Activated CD4-positive, alpha-beta memory T cell treated with anti-CD3 and anti-CD28 coated beads for 36 hours (primary cell): ENCODE results near the gene IL24. TPM values are rescaled to one million over a fixed set of nuclear protein-coding genes. Genes with fewer than 3 reads are reported as not detected.
"Not testable (repeated sequence)": the region's sequence is repeated elsewhere in the genome, so short reads cannot be mapped to it uniquely, and the experiment has no call there.

ENCODE experiments used
- CTCF ChIA-PET: fragments of 350-600 bp; sonication (Branson Sonifier 250); formaldehyde crosslinking; loops from one replicate; lab custom pipeline; 2021; ENCODE audit warnings: antibody characterized with exemption, inconsistent platforms; lab: Charles Lee
- POLR2A ChIA-PET: fragments of 350-600 bp; sonication (Branson Sonifier 250); formaldehyde crosslinking; loops from one replicate; lab custom pipeline; 2021; ENCODE audit warnings: antibody characterized with exemption; lab: Charles Lee
- DNase-seq: peaks from one replicate; pipeline ENCODE4 v3.0.0-alpha.2; 2020
- H3K27ac Mint-ChIP-seq: one replicate; pipeline ENCODE4 v1.8.0; 2021; ENCODE audit warnings: mixed read lengths
- H3K27me3 Mint-ChIP-seq: one replicate; pipeline ENCODE4 v1.8.0; 2021; ENCODE audit warnings: mixed read lengths
- H3K36me3 Mint-ChIP-seq: one replicate; pipeline ENCODE4 v1.8.0; 2021; ENCODE audit warnings: mixed read lengths
- H3K4me1 Mint-ChIP-seq: one replicate; pipeline ENCODE4 v1.8.0; 2021; ENCODE audit warnings: low read depth, mixed read lengths
- H3K4me3 Mint-ChIP-seq: one replicate; pipeline ENCODE4 v1.8.0; 2021; ENCODE audit warnings: mild to moderate bottlenecking, mixed read lengths
- H3K9me3 Mint-ChIP-seq: one replicate; pipeline ENCODE4 v1.8.0; 2021; ENCODE audit warnings: mixed read lengths
- intact Hi-C: fragments of 100-400 bp; cut with micrococcal nuclease; formaldehyde crosslinking; loops from one replicate; pipeline ENCODE4 v1.15.1; 2023
- total RNA-seq, 2 experiments: library from RNA; stranded (reverse); gene quantifications; one replicate each; pipeline ENCODE4 v1.2.3, GENCODE V29; 2021

IL24 gene
- total RNA-seq, 2 experiments from 2014 or later: 9.8 to 10.0 TPM

DNA sequence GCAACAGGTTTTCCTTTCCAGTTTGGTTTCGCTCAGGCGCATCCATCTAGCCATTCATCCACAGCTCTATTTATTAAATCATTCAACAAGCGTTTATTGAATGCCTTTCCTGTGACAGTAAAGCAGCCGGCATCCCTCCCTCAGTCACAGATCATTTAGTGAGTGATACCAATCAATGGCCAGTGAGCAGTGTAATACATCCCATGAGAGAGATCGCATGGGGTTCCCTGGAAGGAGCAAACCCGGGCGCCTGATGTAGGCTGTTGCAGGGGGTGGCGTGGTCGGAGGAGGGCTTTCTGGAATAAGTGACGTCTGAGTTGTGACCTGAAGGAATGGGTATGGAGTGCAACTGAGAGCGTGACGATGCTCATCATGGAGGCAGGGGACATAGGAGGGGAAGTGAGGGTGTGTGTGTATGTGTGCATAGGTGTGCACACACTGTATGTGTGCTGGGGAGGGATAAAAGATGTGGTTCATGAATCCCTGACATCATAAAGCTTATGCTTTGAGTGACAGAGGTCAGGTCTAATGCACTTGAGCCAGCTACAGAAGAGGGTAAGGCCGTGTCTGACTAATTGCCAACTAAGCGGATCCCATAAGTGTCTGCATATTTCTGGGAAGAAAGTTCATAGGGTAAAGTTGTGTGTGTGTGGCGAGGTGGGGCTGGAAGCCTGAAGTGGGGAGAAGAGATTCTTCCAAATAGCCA lies 17.9 kb downstream of the IL24 start:
- CTCF ChIA-PET: interaction anchor here (0.7 to 12.9 kb wide), 8 partner anchors 10 to 190 kb away, joined by 3 to 201 read pairs (median 70); partner anchors contain the start of gene IL20
- Mint-ChIP-seq H3K36me3 (peaks cover 24% of the 10 kb centered on the region), H3K4me1 (peaks cover 86% of the 10 kb centered on the region), H3K9me3 (no peaks in the 10 kb centered on the region), H3K27me3 (no peaks in the 10 kb centered on the region), H3K27ac (peak overlapping the region; percentile 74), H3K4me3 (no peak overlapping the region)
- DNase-seq: no peak
- intact Hi-C loops: no loop called here
- POLR2A ChIA-PET: interaction anchor here (1.6 kb wide), 1 partner anchor 112 kb away, joined by 4 read pairs; no protein-coding TSS in a partner anchor

DNA sequence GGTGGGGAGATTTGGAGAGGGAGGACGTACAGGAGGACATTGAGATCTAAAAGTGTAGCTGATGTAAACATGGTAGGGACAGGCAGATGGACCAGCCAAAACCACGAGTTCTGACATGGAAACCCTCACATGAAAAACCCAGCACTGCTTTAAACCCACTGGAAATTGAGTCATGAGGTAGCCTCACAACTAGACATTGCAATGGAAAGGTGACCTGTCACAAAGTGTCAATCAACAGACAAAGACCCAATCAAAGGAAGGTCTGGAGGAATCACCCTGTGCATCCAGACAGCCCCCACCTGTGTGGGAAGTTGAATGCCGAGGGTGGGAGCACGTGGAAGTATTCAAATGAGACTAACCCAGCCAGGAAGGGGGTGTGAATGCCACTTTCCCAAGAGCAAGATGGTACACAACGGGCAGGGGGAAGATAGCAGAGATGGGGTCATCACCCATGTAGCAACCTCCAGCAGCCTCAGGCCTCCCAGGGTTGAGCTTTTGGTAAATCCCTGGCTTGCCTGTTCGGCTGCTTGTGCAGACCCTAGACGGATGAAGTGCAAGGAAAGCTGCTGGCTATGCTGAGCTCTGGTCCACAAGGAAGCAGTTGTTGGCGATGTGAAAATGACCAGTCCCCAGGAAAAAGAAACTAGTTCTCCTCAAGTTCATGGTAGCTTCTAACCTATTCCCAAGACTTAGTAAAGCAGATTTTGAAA lies 18.9 kb downstream of the IL24 start:
- POLR2A ChIA-PET: interaction anchor here (1.2 to 1.6 kb wide), 3 partner anchors 8 to 113 kb away, joined by 3 to 4 read pairs (median 4); no protein-coding TSS in a partner anchor
- intact Hi-C loops: no loop called here
- Mint-ChIP-seq H3K27me3 (no peaks in the 10 kb centered on the region), H3K36me3 (peaks cover 32% of the 10 kb centered on the region), H3K4me3 (peak overlapping the region; percentile 47), H3K27ac (peak overlapping the region; percentile 74), H3K4me1 (peaks cover 86% of the 10 kb centered on the region), H3K9me3 (no peaks in the 10 kb centered on the region)
- CTCF ChIA-PET: interaction anchor here (0.7 to 12.9 kb wide), 12 partner anchors 9 to 304 kb away, joined by 3 to 201 read pairs (median 8); partner anchors contain the start of genes EIF2D and IL20
- no peak for DNase-seq

DNA sequence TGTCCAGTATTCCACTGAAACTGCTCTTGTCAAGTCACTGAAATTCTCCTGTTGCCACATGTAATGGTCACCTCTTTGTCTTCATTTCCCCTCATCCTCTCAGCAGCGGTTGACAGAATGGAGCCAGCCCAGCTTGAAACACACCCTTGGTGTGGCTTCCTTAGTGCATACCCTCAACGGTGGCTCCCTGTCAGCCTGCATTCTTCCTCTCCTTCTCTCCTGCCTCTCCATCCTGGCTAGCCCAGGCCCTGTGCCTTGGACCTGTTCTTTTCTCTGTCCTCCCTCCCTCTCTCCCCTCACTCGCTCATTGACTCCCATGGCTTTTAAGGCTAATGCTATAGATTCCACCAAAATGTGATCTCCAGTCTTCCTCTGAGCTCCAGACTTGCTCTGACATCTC lies 20.8 kb downstream of the IL24 start:
- intact Hi-C loops: no loop called here
- POLR2A ChIA-PET: interaction anchor here (0.6 to 1.4 kb wide), 3 partner anchors 12 to 21 kb away, joined by 3 to 4 read pairs (median 3); partner anchors contain the start of gene IL24
- Mint-ChIP-seq H3K4me1 (peaks cover 68% of the 10 kb centered on the region), H3K27ac (peak overlapping the region; percentile 74), H3K27me3 (no peaks in the 10 kb centered on the region), H3K36me3 (peaks cover 26% of the 10 kb centered on the region), H3K9me3 (no peaks in the 10 kb centered on the region), H3K4me3 (peak overlapping the region; percentile 59)
- CTCF ChIA-PET: interaction anchor here (0.8 to 12.9 kb wide), 11 partner anchors 9 to 193 kb away, joined by 3 to 201 read pairs (median 27); partner anchors contain the start of gene IL20
- no peak for DNase-seq

DNA sequence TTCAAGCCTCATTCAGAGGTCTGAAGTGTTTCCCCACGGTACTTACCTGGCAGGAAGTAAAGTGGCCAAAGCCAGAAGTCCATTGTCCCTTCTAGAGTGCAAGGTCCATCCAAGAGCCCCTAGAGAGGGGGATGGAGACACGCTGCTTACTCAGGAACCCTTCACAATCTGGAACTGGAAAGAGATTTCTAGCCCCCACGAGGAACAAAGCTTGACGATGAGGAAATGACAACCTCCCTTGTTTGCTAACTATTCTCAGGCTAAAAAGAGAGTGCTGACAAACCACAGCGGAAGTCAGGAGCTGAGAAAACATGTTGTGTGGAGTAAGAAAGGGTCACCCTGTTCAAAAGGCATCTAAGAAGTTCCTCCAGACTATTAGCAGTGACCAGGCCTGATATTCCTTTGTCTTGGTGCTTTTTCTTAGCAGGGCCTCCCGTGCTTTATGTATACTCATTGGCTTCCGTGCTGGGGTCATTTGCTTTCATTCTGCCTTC lies 24.6 kb downstream of the IL24 start, which contains the start of gene FCMR:
FCMR (minus strand) TSS at position 170 of the 494 bp plus-strand sequence; CDS start at position 83, 87 bp downstream.
- peak; percentile 63 for DNase-seq
- ChIA-PET POLR2A (interaction anchor here (1.0 to 2.3 kb wide), 5 partner anchors 9 to 441 kb away, joined by 3 to 8 read pairs (median 5); partner anchors contain the start of gene DYRK3), CTCF (interaction anchor here (0.6 to 12.9 kb wide), 16 partner anchors 9 to 578 kb away, joined by 3 to 201 read pairs (median 10); partner anchors contain the start of gene IL20)
- Mint-ChIP-seq H3K9me3 (no peaks in the 10 kb centered on the region), H3K27ac (no peak within 1 kb of the TSS), H3K4me1 (peaks cover 35% of the 10 kb centered on the region), H3K27me3 (no peaks in the 10 kb centered on the region), H3K36me3 (peaks cover 17% of the 10 kb centered on the region), H3K4me3 (no peak within 1 kb of the TSS)
- intact Hi-C loops: loop anchor here (1.0 to 10.0 kb wide), 5 partner anchors 17 to 903 kb away; partner anchors contain the start of genes IKBKE, PFKFB2 and YOD1

DNA sequence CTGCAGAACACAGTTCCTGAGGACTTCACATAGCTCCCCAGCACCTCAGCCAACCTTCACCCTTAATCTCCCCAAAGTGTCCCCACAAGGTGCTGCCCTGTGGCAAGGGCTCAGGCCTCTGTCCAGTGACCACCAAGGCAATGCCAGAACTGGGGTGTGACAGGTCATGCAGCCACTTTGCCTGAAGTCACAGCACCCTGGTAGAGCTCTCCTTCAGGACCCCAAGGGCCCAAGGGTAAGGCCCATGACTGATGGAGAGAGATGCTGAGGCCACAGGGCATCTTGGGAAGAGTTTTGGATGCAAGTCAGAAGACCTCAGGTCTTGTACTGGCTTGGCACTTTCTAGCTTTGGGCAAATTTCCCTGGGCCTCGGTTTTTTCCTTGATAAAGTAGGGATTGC lies 25.3 kb downstream of the IL24 start:
- Mint-ChIP-seq H3K4me3 (no peak overlapping the region), H3K4me1 (peaks cover 33% of the 10 kb centered on the region), H3K36me3 (peaks cover 17% of the 10 kb centered on the region), H3K27ac (no peak overlapping the region), H3K27me3 (no peaks in the 10 kb centered on the region), H3K9me3 (no peaks in the 10 kb centered on the region)
- DNase-seq: no peak
- ChIA-PET POLR2A (interaction anchor here (1.1 to 2.3 kb wide), 3 partner anchors 13 to 287 kb away, joined by 3 to 8 read pairs (median 5); partner anchors contain the start of gene DYRK3), CTCF (interaction anchor here (0.6 to 12.9 kb wide), 15 partner anchors 10 to 577 kb away, joined by 3 to 201 read pairs (median 13); partner anchors contain the start of gene IL20)
- intact Hi-C loops: loop anchor here (1.0 to 10.0 kb wide), 5 partner anchors 17 to 902 kb away; partner anchors contain the start of genes IKBKE, PFKFB2 and YOD1

DNA sequence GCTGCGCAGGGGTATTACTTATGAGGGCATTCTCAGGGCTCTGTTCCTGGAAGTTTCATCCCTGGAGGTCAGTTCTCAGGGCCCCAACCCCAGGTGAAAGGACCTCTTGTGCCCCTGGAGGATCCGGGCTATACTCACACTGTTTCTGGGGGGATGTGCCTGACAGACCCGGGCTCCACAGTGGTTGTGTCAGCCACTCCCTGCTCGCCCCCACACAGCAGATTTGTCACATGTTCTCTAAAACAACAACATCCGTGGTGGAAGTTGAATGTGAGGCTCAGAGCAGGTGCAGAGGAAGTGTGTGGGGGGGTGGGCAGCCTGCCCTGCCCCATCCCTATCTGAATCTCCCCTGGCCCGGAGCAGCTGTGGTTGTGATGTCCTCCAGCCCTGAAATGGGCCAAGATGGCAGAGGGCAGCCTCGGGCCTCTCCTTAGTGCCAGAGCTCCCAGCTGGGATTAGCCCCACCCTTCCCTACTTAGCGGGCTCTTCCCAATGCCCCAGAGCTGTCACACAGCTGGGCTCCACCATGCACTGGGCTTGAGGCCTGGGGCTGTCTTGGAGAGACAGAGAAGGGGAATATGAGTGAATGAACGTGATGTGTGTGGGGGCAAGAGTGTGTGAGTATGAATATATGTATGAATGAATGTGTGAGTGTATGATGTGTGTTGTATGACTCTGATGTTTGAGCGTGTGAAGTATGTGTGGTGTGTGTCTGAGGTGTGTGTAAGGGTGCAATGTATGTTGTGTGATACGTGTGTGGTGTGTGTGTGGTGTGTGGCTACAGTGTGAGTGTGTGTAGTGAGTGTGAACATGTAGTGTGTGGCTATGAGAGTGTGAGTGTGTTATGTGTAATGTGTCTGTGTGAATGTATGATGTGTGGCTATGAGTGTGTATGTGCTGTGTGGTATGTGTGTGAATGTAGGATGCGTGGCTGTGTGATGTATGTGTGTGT lies 26.0 kb downstream of the IL24 start:
- Mint-ChIP-seq H3K36me3 (peaks cover 13% of the 10 kb centered on the region), H3K4me3 (no peak overlapping the region), H3K27me3 (no peaks in the 10 kb centered on the region), H3K27ac (no peak overlapping the region), H3K4me1 (peaks cover 33% of the 10 kb centered on the region), H3K9me3 (no peaks in the 10 kb centered on the region)
- ChIA-PET CTCF (interaction anchor here (0.6 to 12.9 kb wide), 9 partner anchors 10 to 189 kb away, joined by 3 to 201 read pairs (median 22); partner anchors contain the start of gene IL20), POLR2A (interaction anchor here (2.3 kb wide), 1 partner anchor 17 kb away, joined by 8 read pairs; no protein-coding TSS in a partner anchor)
- intact Hi-C loops: loop anchor here (2.0 to 10.0 kb wide), 4 partner anchors 129 to 902 kb away; partner anchors contain the start of genes IKBKE, PFKFB2 and YOD1
- peak; percentile 85 for DNase-seq

DNA sequence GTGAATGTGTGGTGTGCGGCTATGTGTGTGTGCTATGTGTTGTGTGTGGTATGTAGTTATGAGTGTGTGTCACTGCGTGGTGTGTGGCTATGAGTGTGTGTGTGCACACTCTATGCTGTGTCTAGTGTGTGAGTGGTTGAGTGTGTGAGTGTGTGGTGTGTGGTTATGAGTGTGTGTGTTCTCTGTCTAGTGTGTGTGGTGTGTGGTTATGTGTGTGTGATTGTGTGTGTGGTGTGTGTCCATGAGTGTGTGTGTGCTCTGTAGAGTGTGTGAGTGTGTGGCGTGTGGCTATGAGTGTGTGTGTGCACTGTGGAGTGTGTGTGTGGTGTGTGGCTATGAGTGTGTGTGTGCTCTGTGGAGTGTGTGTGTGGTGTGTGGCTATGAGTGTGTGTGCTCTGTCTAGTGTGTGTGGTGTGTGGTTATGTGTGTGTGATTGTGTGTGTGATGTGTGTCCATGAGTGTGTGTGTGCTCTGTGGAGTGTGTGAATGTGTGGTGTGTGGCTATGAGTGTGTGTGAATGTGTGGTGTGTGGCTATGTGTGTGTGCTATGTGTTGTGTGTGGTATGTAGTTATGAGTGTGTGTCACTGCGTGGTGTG lies 26.8 kb downstream of the IL24 start:
- not testable (repeated sequence) for H3K27ac Mint-ChIP-seq
- peaks cover 12% of the 10 kb centered on the region for H3K36me3 Mint-ChIP-seq

DNA sequence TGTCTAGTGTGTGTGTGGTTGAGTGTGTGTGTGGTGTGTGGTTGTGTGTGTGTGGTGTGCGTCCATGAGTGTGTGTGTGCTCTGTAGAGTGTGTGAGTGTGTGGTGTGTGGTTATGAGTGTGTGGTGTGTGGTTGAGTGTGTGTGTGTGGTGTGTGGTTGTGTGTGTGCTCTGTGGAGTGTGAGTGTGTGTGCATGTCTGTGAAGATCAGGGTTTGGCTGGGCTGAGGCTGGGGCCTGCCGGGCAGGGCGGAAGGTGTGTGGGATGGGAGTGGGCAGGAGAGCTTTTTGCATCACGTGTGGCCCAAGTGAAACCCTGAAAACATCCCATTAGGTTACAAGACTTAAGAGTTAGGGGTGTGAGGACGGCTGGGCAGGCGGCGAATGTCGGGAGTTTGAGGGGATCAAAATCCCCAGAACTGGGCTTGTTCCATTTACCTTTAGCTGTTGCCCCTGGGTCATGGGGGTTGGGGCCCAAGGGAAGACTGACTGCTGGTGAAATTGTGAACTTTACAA lies 27.4 kb downstream of the IL24 start:
- POLR2A ChIA-PET: interaction anchor here (1.0 to 1.1 kb wide), 3 partner anchors 8 to 176 kb away, joined by 3 to 4 read pairs (median 4); no protein-coding TSS in a partner anchor
- Mint-ChIP-seq H3K9me3 (no peaks in the 10 kb centered on the region), H3K4me3 (no peak overlapping the region), H3K4me1 (peaks cover 30% of the 10 kb centered on the region), H3K36me3 (peaks cover 11% of the 10 kb centered on the region), H3K27ac (no peak overlapping the region), H3K27me3 (no peaks in the 10 kb centered on the region)
- peak; percentile 64 for DNase-seq
- CTCF ChIA-PET: interaction anchor here (0.7 to 4.8 kb wide), 11 partner anchors 9 to 198 kb away, joined by 3 to 41 read pairs (median 6); no protein-coding TSS in a partner anchor
- intact Hi-C loops: loop anchor here (5.0 to 10.0 kb wide), 3 partner anchors 128 to 900 kb away; partner anchors contain the start of genes IKBKE, PFKFB2 and YOD1

More for the DNA sequence above, 26.8 kb downstream of the IL24 start:
- DNase-seq, H3K9me3 Mint-ChIP-seq, H3K27me3 Mint-ChIP-seq, POLR2A ChIA-PET, H3K4me3 Mint-ChIP-seq: not testable (repeated sequence)
- peaks cover 28% of the 10 kb centered on the region for H3K4me1 Mint-ChIP-seq
- intact Hi-C loops: loop anchor here (2.0 to 10.0 kb wide), 4 partner anchors 128 to 901 kb away; partner anchors contain the start of genes IKBKE, PFKFB2 and YOD1
- CTCF ChIA-PET: interaction anchor here (1.3 to 6.0 kb wide), 6 partner anchors 10 to 198 kb away, joined by 6 to 71 read pairs (median 30); no protein-coding TSS in a partner anchor

DNA sequence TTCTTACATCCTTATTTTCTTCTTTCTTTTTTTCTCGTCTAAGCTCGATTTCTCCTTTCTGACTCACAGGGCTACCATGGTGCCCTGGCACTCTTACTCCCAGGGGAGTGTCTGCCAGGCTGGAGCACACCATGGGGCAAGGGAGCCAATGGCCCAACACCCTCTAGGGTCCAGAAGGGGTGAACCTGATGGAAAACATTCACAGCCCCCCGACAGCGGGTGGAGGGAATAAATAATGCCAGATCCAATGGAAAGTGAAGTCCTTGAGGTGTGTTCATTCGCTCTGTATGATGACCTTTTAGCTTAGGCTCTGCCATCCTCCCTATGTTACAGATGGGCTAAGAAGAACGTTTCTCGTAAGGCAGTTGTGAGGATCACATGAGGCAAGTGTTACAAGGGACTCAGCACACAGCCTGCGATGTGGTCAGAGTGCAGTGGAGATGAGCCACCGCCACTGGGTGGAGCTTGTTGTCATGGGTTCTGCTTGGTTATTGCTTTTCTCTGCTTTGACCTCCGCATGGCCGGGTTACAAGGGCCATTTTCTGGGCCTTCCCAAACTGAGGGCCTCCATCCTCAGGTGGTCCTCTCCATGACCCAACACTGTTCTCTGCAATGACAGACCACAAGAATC lies 28.0 kb downstream of the IL24 start:
- intact Hi-C loops: loop anchor here (10.0 kb wide), 2 partner anchors 450 to 900 kb away; partner anchors contain the start of gene IKBKE
- no peaks in the 10 kb centered on the region for H3K9me3 Mint-ChIP-seq
- peak; percentile 82 for DNase-seq
- ChIA-PET POLR2A (interaction anchor here (0.6 to 1.1 kb wide), 4 partner anchors 9 to 177 kb away, joined by 3 to 4 read pairs (median 4); no protein-coding TSS in a partner anchor), CTCF (interaction anchor here (0.7 to 4.8 kb wide), 12 partner anchors 8 to 199 kb away, joined by 3 to 41 read pairs (median 5); no protein-coding TSS in a partner anchor)
- peaks cover 33% of the 10 kb centered on the region for H3K4me1 Mint-ChIP-seq
- H3K36me3 Mint-ChIP-seq: peaks cover 8% of the 10 kb centered on the region
- H3K4me3 Mint-ChIP-seq: no peak overlapping the region
- H3K27me3 Mint-ChIP-seq: no peaks in the 10 kb centered on the region
- no peak overlapping the region for H3K27ac Mint-ChIP-seq
